ENCODE data around the gene LMNB1.
"Not testable (repeated sequence)": the region's sequence is repeated elsewhere in the genome, so short reads cannot be mapped to it uniquely, and the experiment has no call there.

LMNB1 gene

DNA sequence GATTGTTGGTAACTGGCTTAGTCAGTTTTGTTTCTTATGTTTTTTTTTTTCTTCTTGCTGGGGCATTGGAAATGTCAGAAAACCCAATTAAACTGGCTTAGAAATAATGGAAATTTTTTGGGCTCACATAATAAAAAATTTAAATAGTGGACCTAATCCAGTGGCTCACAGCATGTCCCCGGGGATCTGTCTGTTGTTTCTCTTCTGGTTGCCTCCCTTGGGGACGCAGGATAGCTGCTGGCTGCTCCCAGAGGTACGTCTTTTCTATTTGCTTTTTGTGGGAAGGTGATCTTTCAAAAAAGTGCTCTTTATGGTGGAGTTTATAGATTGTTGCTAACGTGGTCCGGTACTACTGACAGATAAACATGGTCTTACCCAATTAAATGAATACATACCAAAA is 52.2 kb downstream of the LMNB1 start:
- DNase-seq = no peak

DNA sequence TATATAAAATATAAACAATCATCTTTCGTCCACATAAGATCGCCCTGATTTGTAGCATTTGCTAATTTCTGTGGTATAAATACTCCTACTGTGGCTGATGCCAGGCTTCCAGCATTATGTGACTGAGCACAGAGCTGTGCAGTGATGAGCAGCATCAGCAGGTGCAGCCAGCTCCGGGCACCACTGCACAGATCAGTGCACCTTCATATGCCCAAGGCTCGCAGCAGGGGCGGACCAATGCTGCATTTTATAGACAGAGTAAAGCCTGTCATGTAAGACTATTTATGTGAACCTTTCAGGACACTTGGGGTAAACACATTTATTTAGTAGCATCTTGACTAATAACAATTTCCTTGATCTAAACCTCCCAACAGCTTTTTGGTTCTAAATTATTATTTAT is 53.1 kb downstream of the LMNB1 start:
- DNase-seq = no peak

DNA sequence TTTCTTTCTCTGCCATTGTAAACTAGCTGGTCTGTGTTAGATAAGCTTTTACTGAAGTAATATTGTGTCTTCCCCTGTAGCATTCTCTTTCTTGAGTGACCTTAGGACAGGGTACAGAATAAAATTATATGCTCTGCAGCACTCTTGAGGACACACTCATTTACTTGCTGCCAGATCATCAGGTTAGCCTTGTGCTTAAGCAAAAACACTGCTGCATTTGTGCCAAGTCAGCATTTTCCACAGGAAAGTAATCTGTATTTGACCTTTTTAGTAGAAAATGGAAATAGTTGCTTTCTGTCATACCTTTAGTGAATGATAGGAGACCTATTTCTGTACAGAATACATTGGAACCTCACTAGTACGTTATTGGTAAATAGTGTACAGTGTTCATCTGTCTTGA is 54.2 kb downstream of the LMNB1 start:
- DNase-seq = no peak

DNA sequence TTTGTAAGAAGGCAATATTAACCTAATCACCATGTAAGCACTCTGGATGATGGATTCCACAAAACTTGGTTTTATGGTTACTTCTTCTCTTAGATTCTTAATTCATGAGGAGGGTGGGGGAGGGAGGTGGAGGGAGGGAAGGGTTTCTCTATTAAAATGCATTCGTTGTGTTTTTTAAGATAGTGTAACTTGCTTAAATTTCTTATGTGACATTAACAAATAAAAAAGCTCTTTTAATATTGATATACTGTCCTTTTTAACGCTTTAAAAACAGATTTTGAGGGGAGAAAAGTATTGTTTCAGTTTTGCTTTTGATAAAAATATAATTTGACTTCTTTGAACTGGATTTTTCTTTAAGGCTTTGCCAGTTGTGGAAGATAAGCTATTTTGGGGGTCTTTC is 59.8 kb downstream of the LMNB1 start:
- DNase-seq = no peak

DNA sequence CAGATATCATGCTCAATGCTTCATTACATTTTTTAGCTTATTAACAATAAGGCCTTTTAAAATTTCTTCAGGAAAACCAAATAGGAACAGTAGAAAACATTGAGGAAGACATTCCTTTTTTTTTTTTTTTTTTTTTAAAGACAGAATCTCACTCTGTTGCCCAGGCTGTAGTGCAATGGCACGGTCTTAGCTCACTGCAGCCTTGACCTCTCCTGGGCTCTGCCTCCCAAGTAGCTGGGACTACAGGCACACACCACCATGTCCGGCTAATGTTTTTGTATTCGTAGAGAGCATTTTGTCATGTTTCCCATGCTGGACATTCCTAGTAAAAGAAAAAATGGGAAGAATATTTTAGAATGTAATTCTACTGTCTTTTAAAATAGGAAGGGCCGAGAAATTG is 60.3 kb downstream of the LMNB1 start:
- DNase-seq = no peak

DNA sequence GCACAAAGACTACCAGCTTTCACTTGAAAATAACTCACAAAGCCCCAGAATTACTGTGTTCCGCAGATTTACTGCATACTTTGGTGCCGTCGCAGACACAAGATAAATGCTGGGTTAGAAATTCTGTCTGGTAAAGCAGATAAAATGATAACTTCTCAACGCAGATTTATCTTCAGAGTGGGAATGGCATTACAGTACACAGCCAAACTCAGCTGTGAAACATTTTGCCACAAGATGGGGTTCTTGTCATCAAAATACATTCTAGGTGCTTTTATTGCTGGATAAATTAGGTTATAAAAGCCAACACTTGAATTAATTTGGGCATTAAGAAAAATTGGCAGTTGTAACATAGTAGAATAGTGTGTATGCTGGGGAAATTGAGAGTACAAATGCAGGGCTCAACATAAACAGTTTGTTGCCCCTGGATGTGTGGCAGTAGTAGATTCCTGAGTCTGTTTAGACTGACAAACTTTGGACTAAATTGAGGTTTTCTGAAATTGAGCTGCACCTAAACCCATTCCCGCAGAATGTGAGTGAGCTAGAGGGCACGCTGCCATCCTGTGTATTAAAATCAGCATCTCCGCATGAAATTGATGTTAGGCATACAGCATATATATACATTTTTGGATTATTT is 61.1 kb downstream of the LMNB1 start:
- DNase-seq = no peak

DNA sequence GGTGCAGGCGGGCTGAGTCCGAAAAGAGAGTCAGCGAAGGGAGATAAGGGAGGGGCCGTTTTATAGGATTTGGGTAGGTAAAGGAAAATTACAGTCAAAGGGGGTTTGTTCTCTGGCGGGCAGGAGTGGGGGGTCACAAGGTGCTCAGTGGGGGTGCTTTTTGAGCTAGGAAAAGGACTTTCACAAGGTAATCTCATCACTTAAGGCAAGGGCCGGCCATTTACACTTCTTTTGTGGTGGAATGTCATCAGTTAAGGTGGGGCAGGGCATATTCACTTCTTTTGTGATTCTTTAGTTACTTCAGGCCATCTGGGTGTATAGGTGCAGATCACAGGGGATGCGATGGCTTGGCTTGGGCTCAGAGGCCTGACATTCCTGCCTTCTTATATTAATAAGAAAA is 62.5 kb downstream of the LMNB1 start:
- not testable (repeated sequence) for DNase-seq

DNA sequence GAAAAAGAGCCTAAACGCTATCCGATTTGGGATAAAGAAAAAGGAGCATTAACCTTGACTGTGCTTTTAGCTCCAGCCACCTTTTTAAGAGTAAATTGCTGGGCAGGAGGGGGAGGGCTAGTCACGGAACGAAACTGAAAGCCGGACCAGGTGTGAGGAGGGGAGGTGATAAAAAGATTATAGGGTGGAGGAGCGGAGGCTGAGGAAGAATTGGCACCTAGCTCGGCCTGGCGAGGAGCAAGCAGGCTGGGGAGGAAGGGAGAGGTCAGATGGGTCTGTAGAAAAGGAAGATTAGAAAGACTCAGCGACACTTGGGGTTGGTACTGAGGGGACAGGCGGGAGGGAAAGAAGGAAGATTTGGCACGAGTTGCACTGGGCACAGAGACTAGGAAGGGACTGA is 66.4 kb downstream of the LMNB1 start:
- DNase-seq = not testable (repeated sequence)

DNA sequence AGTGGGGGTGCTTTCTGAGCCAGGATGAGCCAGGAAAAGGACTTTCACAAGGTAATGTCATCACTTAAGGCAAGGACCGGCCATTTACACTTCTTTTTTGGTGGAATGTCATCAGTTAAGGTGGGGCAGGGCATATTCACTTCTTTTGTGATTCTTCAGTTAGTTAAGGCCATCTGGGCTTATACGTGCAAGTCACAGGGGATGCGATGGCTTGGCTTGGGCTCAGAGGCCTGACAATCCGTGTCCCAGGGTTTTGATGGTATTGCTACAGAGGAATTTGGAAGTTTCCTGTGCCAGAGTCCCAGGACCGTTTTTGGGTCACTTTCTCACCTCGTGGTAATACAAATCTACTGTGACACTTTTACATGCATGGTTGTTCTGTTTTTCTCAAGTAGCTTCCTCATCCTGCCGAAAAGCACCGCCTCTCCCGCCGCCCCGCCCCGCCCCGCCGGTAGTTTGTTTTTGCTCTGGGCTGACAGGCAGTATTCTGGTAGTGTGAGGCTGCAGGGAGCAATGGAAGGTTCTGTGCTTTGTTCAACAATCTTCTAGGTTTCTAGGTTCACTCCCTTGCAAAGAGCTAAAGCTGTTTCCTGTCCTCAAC is 68.6 kb downstream of the LMNB1 start:
- DNase-seq = not testable (repeated sequence)

DNA sequence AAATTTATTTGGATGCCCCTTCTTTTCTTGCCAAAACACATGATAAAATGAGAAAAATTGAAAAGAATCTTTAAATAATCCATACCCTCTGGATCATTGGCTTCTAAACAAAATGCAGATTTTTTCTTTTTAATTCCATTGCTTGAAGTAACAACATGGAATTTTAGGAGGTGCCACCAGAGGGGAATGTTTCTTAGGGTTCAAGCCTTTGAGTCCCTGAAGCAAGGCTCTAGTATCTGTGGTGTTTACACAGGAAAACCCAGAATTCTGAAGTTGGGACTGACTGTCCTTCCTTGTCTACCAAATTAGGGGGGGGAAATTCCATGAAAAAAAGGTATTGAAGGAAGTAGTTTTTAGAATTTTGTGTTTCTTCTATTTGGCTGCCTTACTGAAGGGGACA is 69.4 kb downstream of the LMNB1 start:
- DNase-seq = no peak

DNA sequence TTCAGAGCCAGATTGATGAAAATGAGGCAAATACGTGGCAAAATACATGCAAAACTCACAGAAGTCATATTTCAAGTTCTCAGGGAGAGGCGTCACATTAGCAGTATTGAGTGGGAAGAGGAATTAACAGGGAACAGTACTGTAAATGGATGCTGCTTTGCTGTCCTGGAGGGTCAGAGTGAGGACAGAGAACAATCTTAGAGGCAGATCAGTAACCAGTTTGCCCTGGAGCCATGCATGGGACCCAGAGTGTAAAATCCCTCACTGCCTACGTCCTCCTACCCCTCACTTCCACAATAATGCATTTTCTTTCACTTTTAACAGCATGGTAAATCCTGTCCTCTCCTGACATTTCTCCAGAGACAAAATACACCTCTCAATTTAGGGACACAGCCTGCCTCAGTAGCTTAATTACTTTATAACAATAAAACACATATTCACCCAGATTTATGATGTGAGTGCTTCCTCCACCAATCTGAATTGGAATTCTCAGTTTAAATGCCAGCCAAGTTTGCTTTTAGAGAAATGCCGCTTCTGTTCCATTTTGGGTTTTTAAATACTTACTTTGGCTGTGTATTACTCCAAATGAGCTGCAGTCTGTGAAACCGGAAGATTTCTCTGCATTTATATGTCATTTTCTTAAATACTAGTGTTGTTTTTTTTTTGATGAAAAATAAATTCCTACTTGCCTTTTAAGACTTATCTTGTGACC is 70.0 kb downstream of the LMNB1 start:
- DNase-seq = no peak

DNA sequence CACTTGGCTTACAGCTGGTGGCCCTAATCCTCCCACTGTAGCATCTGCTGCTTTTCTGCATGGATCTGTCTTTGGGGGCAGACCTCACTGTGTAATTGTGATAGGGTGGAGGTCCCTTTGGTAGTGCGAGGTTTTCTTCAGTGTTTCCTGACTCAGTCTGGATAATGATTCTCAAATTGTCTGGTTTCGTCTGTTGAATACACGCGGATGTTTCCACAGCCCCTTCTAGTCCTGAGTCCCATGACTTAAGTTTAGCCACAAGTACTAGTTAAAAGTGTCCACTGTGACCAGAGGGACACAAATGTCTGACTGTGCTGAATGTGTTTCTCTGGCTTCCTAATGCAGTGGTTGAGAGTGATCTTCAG is 70.5 kb downstream of the LMNB1 start:
- DNase-seq = no peak

DNA sequence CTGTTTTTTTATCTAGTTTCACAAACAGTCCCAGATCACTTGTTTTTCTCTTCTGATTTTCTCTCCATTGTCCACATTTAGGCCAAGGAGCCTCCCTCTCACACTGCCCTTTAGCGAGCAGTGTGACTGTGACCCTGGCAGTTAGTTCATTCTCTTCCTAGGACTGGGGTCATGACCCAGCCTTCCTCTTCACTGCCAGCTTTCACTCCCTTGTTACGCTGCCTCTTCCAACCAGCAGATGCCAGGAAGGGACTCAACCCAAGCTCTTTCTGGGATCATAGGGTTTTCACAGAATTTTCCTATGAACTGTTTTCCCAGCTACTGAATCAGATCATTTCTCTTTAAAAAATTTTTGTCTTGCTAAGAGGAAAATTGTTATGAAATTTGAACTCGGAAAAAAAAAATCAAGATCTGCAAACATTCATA is 70.9 kb downstream of the LMNB1 start:
- no peak for DNase-seq

DNA sequence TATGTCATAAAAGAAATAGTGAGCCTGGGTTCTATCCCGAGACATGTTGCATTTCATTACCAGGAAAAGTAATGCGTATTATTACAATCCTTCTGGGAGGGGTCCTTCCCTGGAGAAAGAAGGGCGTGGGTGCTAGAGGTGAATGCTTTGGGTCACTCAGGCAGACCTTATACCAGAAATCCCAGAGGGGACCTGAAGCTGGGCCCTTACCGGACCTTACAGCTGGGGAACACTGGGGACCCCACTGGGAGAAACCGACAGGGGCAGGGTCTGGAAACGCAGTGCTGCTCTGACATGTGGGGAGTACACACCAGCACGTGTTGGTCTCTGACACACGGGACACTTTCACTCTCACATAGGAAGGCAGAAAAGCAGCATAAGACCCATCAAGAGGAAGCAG is 71.3 kb downstream of the LMNB1 start:
- DNase-seq = no peak

DNA sequence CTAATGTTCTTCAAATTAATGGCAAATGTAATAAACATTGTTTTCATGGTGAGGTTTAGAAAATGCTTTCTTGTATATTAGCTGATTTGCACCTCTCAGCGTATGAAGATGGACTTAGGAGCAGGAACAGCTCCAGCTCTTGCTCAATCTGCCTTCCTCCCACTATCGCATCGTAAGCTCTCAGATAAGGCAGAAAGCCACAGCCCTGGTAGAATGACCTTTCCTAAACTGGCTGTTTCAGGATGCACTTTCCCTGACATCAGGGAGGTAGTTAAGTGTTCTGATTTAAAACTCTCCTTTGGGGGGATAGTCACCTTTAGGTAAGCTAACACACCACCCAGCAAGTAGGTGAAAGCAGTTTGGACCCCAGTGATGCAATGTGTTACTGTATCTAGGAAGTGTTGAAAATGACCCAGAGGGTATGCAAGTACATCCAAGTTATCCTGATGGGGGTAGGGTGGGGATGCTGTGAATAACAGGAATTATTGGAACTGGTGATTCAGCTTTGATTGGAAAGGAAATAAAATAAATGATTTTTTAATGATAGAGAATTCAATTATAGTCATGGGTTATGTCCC is 72.3 kb downstream of the LMNB1 start:
- no peak for DNase-seq

DNA sequence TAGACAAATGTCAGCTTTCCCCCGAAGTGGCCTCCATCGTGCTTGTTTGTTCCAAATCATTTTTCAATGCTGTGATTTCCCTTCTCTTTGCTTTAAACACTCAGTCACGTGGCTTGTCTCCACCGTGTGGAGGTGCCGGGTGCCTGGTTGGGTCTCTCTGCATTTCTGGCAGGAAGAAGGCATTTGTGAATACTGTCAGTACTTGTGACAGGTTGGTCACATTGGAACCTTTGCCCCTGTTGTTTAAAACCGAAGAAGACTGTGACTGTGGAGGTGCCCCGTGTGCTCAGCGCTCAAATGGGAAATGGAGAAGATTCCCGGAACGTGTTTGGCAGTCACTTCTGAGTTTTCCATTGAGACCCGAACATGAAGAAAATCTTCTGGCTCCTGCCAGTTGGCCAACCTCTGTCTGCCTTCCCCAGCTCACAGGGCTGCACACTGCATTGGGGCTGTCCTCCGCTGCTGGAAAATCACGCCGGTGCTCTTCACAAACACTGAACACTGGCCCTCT is 74.6 kb downstream of the LMNB1 start:
- DNase-seq = no peak

DNA sequence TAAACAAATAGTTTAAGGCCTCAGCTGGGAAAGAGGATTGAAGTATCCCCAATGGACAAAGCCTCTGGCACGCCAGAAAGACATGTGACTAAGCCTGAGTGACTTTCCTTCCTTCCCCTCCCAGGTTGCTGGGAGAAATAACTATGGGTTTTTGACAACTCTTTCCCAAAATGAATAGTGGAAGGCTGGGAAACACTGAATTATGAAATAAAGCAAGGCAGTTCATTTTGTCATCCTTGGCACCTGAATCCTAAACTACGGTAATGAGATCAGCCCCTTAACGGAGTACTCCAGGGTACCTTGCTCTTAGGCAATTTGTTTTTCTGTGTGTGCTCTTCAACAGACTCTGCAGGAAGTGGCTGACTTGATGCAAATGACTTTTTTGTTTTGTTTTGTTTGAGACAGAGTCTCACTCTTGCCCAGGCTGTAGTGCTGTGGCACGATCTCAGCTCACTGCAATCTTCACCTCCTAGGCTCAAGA is 75.2 kb downstream of the LMNB1 start:
- DNase-seq = no peak

DNA sequence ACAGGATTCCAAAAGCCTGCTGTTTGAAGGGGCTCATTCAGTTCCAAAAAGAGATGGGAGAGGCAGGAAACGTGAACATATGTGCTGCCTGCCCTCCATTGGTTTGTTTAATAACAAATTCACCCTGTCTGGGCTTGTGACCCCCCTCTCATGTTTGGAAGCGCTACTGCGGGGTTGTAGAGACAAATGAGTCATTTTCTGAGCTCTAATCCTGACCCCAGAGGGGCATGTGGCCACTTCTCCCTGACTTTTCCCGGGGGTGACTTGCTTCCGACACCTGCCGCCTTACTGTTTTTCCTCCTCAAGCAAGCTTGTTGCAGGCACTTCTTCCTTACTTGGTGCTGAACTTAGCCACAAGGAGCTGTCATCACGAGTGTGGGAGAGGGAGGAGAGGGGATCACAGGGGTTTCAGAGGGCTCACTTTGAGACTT is 75.9 kb downstream of the LMNB1 start:
- DNase-seq = no peak

DNA sequence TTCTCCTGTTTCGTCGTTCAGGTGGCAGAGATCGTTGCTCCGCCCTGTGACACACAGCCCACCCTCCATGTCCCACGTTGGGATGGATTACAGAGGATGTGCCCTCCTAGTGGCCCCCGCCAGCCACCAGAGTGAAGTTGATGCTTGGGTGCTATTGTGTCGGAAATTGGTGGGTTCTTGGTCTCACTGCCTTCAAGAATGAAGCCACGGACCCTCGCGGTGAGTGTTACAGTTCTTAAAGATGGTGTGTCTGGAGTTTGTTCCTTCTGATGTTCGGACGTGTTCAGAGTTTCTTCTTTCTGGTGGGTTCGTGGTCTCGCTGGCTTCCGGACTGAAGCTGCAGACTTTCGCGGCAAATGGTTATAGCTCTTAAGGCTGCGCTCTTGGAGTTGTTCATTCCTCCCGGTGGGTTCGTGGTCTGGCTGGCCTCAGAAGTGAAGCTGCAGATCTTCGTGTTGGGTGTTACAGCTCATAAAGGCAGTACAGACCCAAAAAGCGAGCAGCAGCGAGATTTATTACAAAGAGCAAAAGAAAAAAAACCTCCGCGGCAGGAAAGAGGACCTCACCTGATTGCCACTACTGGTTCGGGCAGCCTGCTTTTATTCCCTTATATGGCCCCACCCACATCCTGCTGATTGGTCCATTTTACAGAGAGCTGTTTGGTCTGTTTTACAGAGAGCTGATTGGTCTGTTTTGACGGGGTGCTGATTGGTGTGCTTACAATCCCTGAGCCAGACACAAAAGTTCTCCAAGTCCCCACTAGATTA is 76.8 kb downstream of the LMNB1 start:
- DNase-seq = not testable (repeated sequence)

DNA sequence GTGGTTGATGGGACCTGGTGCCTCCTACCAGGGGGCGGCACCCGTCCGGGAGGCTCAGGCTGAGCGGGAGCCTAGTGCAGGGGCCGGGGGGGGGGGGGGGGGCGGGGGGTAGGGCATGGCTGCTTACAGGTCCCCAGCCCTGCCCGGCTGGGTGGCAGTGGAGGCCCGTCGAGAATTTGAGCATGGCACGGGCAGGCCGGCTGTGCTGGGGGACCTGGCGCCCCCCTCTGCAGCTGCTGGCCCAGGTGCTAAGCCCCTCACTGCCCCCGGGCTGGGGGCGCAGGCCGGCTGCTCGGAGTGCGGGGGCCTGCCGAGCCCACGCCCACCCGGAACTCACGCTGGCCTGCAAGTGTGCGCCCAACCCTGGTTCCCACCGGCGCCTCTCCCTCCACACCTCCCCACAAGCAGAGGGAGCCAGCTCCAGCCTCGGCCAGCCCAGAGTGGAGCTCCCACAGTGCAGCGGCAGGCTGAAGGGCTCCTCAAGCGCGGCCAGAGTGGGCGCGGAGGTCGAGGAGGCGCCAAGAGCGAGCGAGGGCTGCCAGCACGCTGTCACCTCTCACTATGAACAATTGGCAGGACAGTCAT is 77.7 kb downstream of the LMNB1 start:
- DNase-seq = no peak

DNA sequence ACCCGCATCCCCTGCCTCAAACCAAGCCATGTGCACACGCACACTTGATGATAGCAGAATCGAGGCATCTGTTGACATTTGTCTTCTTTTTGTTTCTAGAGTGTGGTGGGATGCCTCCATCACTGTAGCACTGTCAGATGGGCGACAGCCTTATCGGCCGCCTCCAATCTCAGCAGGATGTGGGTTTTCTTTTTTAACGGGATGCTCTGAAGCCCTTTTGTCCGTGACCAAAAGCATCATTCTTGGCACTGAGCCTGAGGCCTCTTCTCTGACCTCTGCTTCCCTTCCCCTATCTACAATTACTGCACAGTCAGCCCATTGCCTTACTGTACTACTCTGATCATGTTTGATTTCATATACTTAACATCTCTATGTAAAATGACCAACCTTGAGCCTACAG is 78.3 kb downstream of the LMNB1 start:
- no peak for DNase-seq

Measured in NCI-H526 treated with DMSO at 0.1 percent for 48 hours (cell line).